ENCODE results near the gene RAX.

The RAX gene

GRCh38 chr18:59286341-59286740, 13.1 kb upstream of the RAX start:
- no peak for TF ChIP-seq CTCF (IDR thresholded peaks at IDR 0.05; ENCODE audit: low read depth, low read length)
- no peak overlapping the region for H3K4me3 ChIP-seq (ENCODE audit: low read depth, low read length)

GRCh38 chr18:59282341-59282740, 9.1 kb upstream of the RAX start:
- TF ChIP-seq CTCF (IDR thresholded peaks at IDR 0.05; ENCODE audit: low read depth, low read length): no peak

GRCh38 chr18:59279722-59280121, 6.5 kb upstream of the RAX start:
- H3K4me3 ChIP-seq (ENCODE audit: low read depth, low read length): no peak overlapping the region
- no peak for TF ChIP-seq CTCF (IDR thresholded peaks at IDR 0.05; ENCODE audit: low read depth, low read length)

More at GRCh38 chr18:59282341-59282740, 9.1 kb upstream of the RAX start:
- H3K4me3 ChIP-seq (ENCODE audit: low read depth, low read length): no peak overlapping the region

- TF ChIP-seq CTCF (IDR thresholded peaks at IDR 0.05; ENCODE audit: low read depth, low read length): no peak
- H3K4me3 ChIP-seq (ENCODE audit: low read depth, low read length): no peak overlapping the region
Observed at GRCh38 chr18:59279193-59279592, 5.9 kb upstream of the RAX start.

- TF ChIP-seq CTCF (IDR thresholded peaks at IDR 0.05; ENCODE audit: low read depth, low read length): no peak
- H3K4me3 ChIP-seq (ENCODE audit: low read depth, low read length): no peak overlapping the region
Observed at GRCh38 chr18:59278793-59279192, 5.5 kb upstream of the RAX start.

- no peak overlapping the region for H3K4me3 ChIP-seq (ENCODE audit: low read depth, low read length)
- no peak for TF ChIP-seq CTCF (IDR thresholded peaks at IDR 0.05; ENCODE audit: low read depth, low read length)
Observed at GRCh38 chr18:59276047-59276446, 2.8 kb upstream of the RAX start.

GRCh38 chr18:59275406-59275949, 2.2 kb upstream of the RAX start:
- H3K4me3 ChIP-seq (ENCODE audit: low read depth, low read length): no peak overlapping the region
- TF ChIP-seq CTCF (IDR thresholded peaks at IDR 0.05; ENCODE audit: low read depth, low read length): no peak
